Esophagus muscularis mucosa (tissue), 3 donors: ENCODE data around the gene HESX1.

ENCODE experiments used
- CTCF ChIP-seq, 3 experiments: fragments of 200-600 bp in 2 of 3; fragments of 450-650 bp in 1 of 3; sonication (generic) in 2 of 3; IDR thresholded peaks; one replicate each; pipeline ENCODE4 v1.5.1; 2017 to 2019; ENCODE audit warnings: antibody characterized with exemption in 3 of 3, mild to moderate bottlenecking in 2 of 3, moderate library complexity in 1 of 3
- POLR2A ChIP-seq: fragments of 450-650 bp; IDR thresholded peaks from one replicate; pipeline ENCODE4 v1.6.1; 2017; ENCODE audit warnings: antibody characterized with exemption, moderate library complexity, mild to moderate bottlenecking, low read depth
- POLR2AphosphoS5 ChIP-seq, 2 donors: sonication (generic); formaldehyde crosslinking; IDR thresholded peaks; one replicate each; pipeline ENCODE4 v1.6.1; 2017; ENCODE audit warnings: antibody characterized with exemption in 2 of 2

GRCh38 chr3:57158325-57158724 is 41.5 kb downstream of the HESX1 start:
- TF ChIP-seq CTCF (IDR thresholded peaks at IDR 0.05), result no peak
- TF ChIP-seq POLR2A, result no peak
- TF ChIP-seq POLR2AphosphoS5 (IDR thresholded peaks at IDR 0.05), result no peak
